MCF 10A (cell line): ENCODE measurements around the gene IFT27. TPM values are rescaled to one million over a fixed set of nuclear protein-coding genes. Genes with fewer than 3 reads are reported as not detected.

Experiments used
- BruUV-seq: library from RNA; stranded (reverse); fragments of 400-500 nt; replicated peaks from 2 replicates; lab custom pipeline; 2021; lab: Mats Ljungman, UMichigan
- CTCF ChIA-PET: fragments of 300-600 bp; sonication (Branson Sonifier 250); formaldehyde crosslinking; extraction: SDS; loops from one replicate; lab custom pipeline; 2021; ENCODE audit warnings: antibody characterized with exemption, inconsistent platforms; lab: Yijun Ruan, JAX
- POLR2A ChIA-PET: fragments of 300-600, 350-650 bp; sonication (Branson Sonifier 250); formaldehyde crosslinking; extraction: SDS; loops from one replicate; lab custom pipeline; 2020; ENCODE audit warnings: antibody characterized with exemption, inconsistent platforms; lab: Yijun Ruan, JAX
- DNase-seq: peaks from one replicate; pipeline ENCODE4 v3.0.0-alpha.2; 2018; ENCODE audit not compliant: unreplicated experiment
- H3K27ac Mint-ChIP-seq: one replicate; pipeline ENCODE4 v1.8.0; 2022; ENCODE audit warnings: mild to moderate bottlenecking, low read depth, mixed read lengths; ENCODE audit not compliant: unreplicated experiment
- H3K27me3 Mint-ChIP-seq: one replicate; pipeline ENCODE4 v1.8.0; 2022; ENCODE audit warnings: mixed read lengths; ENCODE audit not compliant: insufficient read depth, unreplicated experiment
- H3K36me3 Mint-ChIP-seq: one replicate; pipeline ENCODE4 v1.8.0; 2022; ENCODE audit warnings: mild to moderate bottlenecking, moderate library complexity, mixed read lengths; ENCODE audit not compliant: insufficient read depth, unreplicated experiment
- H3K4me1 Mint-ChIP-seq: one replicate; pipeline ENCODE4 v1.8.0; 2022; ENCODE audit warnings: mixed read lengths; ENCODE audit not compliant: insufficient read depth, unreplicated experiment
- H3K4me3 Mint-ChIP-seq: one replicate; pipeline ENCODE4 v1.8.0; 2022; ENCODE audit warnings: mild to moderate bottlenecking, moderate library complexity, mixed read lengths; ENCODE audit not compliant: unreplicated experiment
- H3K9me3 Mint-ChIP-seq: one replicate; pipeline ENCODE4 v1.8.0; 2022; ENCODE audit warnings: mixed read lengths; ENCODE audit not compliant: unreplicated experiment
- CTCF ChIP-seq: fragments of 200-600 bp; IDR thresholded peaks from one replicate; pipeline ENCODE4 v1.8.0; 2022; ENCODE audit warnings: antibody characterized with exemption, mild to moderate bottlenecking; ENCODE audit not compliant: unreplicated experiment
- intact Hi-C: fragments of 100-400 bp; cut with micrococcal nuclease; formaldehyde crosslinking; loops from 2 replicates; pipeline ENCODE4 v1.14.1; 2022
- total RNA-seq: library from RNA; stranded (reverse); gene quantifications from 2 replicates; pipeline ENCODE4 v1.2.3, GENCODE V29; 2022

IFT27 gene
- total RNA-seq, 1 experiment from 2014 or later, result 17.6 TPM

GRCh38 chr22:36772451-36772850 lies 3.5 kb downstream of the IFT27 start:
- CTCF ChIA-PET, result interaction anchor here (0.6 to 13.8 kb wide), 5 partner anchors 11 to 276 kb away, joined by 4 to 158 read pairs (median 18); no protein-coding TSS in a partner anchor
- BruUV-seq, result no TSS peak
- Mint-ChIP-seq H3K27me3 (no peaks in the 10 kb centered on the region), H3K9me3 (no peaks in the 10 kb centered on the region), H3K27ac (no peak overlapping the region), H3K36me3 (peaks cover 4% of the 10 kb centered on the region), H3K4me1 (peaks cover 6% of the 10 kb centered on the region), H3K4me3 (no peak overlapping the region)
- intact Hi-C loops, result no loop called here
- no peak for DNase-seq
- POLR2A ChIA-PET, result no interaction called here
- no peak for TF ChIP-seq CTCF

GRCh38 chr22:36771356-36772063 lies 4.4 kb downstream of the IFT27 start:
- TF ChIP-seq CTCF, result no peak
- CTCF ChIA-PET, result interaction anchor here (0.6 to 13.8 kb wide), 3 partner anchors 15 to 790 kb away, joined by 3 to 158 read pairs (median 4); no protein-coding TSS in a partner anchor
- no peak overlapping the region for H3K27ac Mint-ChIP-seq
- POLR2A ChIA-PET, result no interaction called here
- no peaks in the 10 kb centered on the region for H3K9me3 Mint-ChIP-seq
- intact Hi-C loops, result no loop called here
- peaks cover 6% of the 10 kb centered on the region for H3K4me1 Mint-ChIP-seq
- H3K27me3 Mint-ChIP-seq, result no peaks in the 10 kb centered on the region
- DNase-seq, result no peak
- peaks cover 4% of the 10 kb centered on the region for H3K36me3 Mint-ChIP-seq
- no peak overlapping the region for H3K4me3 Mint-ChIP-seq
- no TSS peak for BruUV-seq

GRCh38 chr22:36770513-36771231 lies 5.2 kb downstream of the IFT27 start:
- Mint-ChIP-seq H3K27me3 (no peaks in the 10 kb centered on the region), H3K9me3 (no peaks in the 10 kb centered on the region), H3K4me1 (peaks cover 6% of the 10 kb centered on the region), H3K27ac (no peak overlapping the region), H3K4me3 (no peak overlapping the region), H3K36me3 (peaks cover 4% of the 10 kb centered on the region)
- no TSS peak for BruUV-seq
- no peak for TF ChIP-seq CTCF
- CTCF ChIA-PET, result interaction anchor here (0.7 to 13.8 kb wide), 3 partner anchors 14 to 186 kb away, joined by 3 to 158 read pairs (median 4); no protein-coding TSS in a partner anchor
- no peak for DNase-seq
- POLR2A ChIA-PET, result no interaction called here
- intact Hi-C loops, result no loop called here
